HCT116 (cell line): ENCODE measurements around the gene DCHS1. TPM values are rescaled to one million over a fixed set of nuclear protein-coding genes. Genes with fewer than 3 reads are reported as not detected.

ENCODE experiments used
- ATAC-seq: fragments of 200-7000 bp; cut with Tn5 transposase; 2 replicates; pipeline ENCODE4 v1.9.1; 2020; ENCODE audit warnings: mild to moderate bottlenecking, moderate library complexity
- BruUV-seq: library from RNA; stranded (reverse); fragments of 400-500 nt; replicated peaks from 2 replicates; lab custom pipeline; 2021; lab: Mats Ljungman, UMichigan
- CTCF ChIA-PET: fragments of 300-600 bp; sonication (Branson Sonifier 250); formaldehyde crosslinking; loops from one replicate; lab custom pipeline; 2021; ENCODE audit warnings: antibody characterized with exemption; lab: Charles Lee
- POLR2A ChIA-PET: fragments of 300-600, 350-600 bp; sonication (Branson Sonifier 250); formaldehyde crosslinking; loops from one replicate; lab custom pipeline; 2021; ENCODE audit warnings: antibody characterized with exemption; lab: Charles Lee
- RAD21 ChIA-PET, 2 experiments: fragments of 300-600 bp; sonication (Branson Sonifier 250); formaldehyde crosslinking; loops; one replicate each; lab custom pipeline; 2023; ENCODE audit warnings: low total read pairs in 2 of 2; ENCODE audit not compliant: uncharacterized antibody in 2 of 2, unreplicated experiment in 2 of 2, low non-redundant PET in 1 of 2; lab: Charles Lee
- DNase-seq: peaks from one replicate; pipeline ENCODE4 v3.0.0-alpha.2; 2010; ENCODE audit warnings: low read depth, low spot score
- H2AFZ ChIP-seq: fragments of 200-600 bp; shearing (Covaris generic), sonication (generic); 2 replicates; pipeline ENCODE4 v1.6.1; 2017; ENCODE audit warnings: low read depth, mixed run types, mixed read lengths, antibody characterized with exemption, low read length; ENCODE audit not compliant: poor library complexity, severe bottlenecking
- H3K27ac ChIP-seq: 2 replicates; pipeline ENCODE4 v1.5.1; 2012; ENCODE audit warnings: low read depth, low read length
- H3K27me3 ChIP-seq: fragments of 200-600 bp; sonication (generic); 2 replicates; pipeline ENCODE4 v1.6.1; 2016; ENCODE audit warnings: mixed run types, low read length, mixed read lengths; ENCODE audit not compliant: insufficient read depth
- H3K36me3 ChIP-seq, 2 experiments: fragments of 200-500 bp in 1 of 2; fragments of 200-600 bp in 1 of 2; sonication (Bioruptor generic) in 1 of 2; sonication (generic) in 1 of 2; 2 replicates each; pipeline versions ENCODE4 v1.5.1 to v1.6.1; 2014 to 2016; ENCODE audit warnings: low read length in 2 of 2, inconsistent platforms in 1 of 2, mixed read lengths in 1 of 2, mixed run types in 1 of 2; ENCODE audit not compliant: insufficient read depth in 2 of 2, control insufficient read depth in 1 of 2
- H3K4me1 ChIP-seq, 2 experiments: fragments of 200-600 bp in 1 of 2; sonication (generic) in 1 of 2; 2 replicates each; pipeline versions ENCODE4 v1.5.1 to v1.6.1; 2012 to 2017; ENCODE audit warnings: low read length in 2 of 2, inconsistent platforms in 1 of 2, mild to moderate bottlenecking in 1 of 2, mixed read lengths in 1 of 2, mixed run types in 1 of 2, moderate library complexity in 1 of 2; ENCODE audit not compliant: insufficient read depth in 2 of 2, control insufficient read depth in 1 of 2
- H3K4me2 ChIP-seq: fragments of 200-600 bp; sonication (generic); 2 replicates; pipeline ENCODE4 v1.6.1; 2017; ENCODE audit warnings: mixed run types, low read length, mixed read lengths
- H3K4me3 ChIP-seq, 2 experiments: fragments of 200-600 bp in 1 of 2; sonication (generic) in 1 of 2; replicated peaks in 1 of 2; 2 replicates each; pipeline ENCODE4 v1.5.1; 2011 to 2016; ENCODE audit warnings: low read length in 2 of 2, control low read depth in 1 of 2, low read depth in 1 of 2, mild to moderate bottlenecking in 1 of 2, mixed read lengths in 1 of 2, mixed run types in 1 of 2
- H3K79me2 ChIP-seq: fragments of 200-600 bp; sonication (generic); 2 replicates; pipeline ENCODE4 v1.6.1; 2017; ENCODE audit warnings: mild to moderate bottlenecking, mixed run types, low read length, moderate library complexity, mixed read lengths; ENCODE audit not compliant: insufficient read depth
- H3K9ac ChIP-seq: fragments of 200-600 bp; sonication (generic); 2 replicates; pipeline ENCODE4 v1.6.1; 2016; ENCODE audit warnings: low read length, mixed read lengths
- H3K9me2 ChIP-seq: fragments of 200-600 bp; sonication (generic), shearing (Covaris generic); 2 replicates; pipeline ENCODE4 v1.6.1; 2017; ENCODE audit warnings: mixed run types, mild to moderate bottlenecking, moderate library complexity; ENCODE audit not compliant: insufficient read depth
- H3K9me3 ChIP-seq, 2 experiments: fragments of 200-500 bp in 1 of 2; fragments of 200-600 bp in 1 of 2; sonication (Bioruptor generic) in 1 of 2; sonication (generic) in 1 of 2; 2 replicates each; pipeline ENCODE4 v1.6.1; 2014 to 2017; ENCODE audit warnings: low read length in 2 of 2, mixed read lengths in 2 of 2, inconsistent platforms in 1 of 2, low read depth in 1 of 2, mild to moderate bottlenecking in 1 of 2, mixed run types in 1 of 2, moderate library complexity in 1 of 2; ENCODE audit not compliant: control insufficient read depth in 1 of 2, insufficient read depth in 1 of 2
- H4K20me1 ChIP-seq: fragments of 200-600 bp; sonication (generic), shearing (Covaris generic); 2 replicates; pipeline ENCODE4 v1.6.1; 2017; ENCODE audit warnings: mixed run types, mild to moderate bottlenecking, moderate library complexity; ENCODE audit not compliant: insufficient read depth
- CBX3 ChIP-seq: IDR thresholded peaks from 2 replicates; pipeline ENCODE4 v1.6.1; 2012; ENCODE audit warnings: low read depth
- CEBPB ChIP-seq: IDR thresholded peaks from 2 replicates; pipeline ENCODE4 v1.6.1; 2012; ENCODE audit warnings: low read depth
- EGR1 ChIP-seq: IDR thresholded peaks from 2 replicates; pipeline ENCODE4 v1.6.1; 2012; ENCODE audit warnings: low read depth
- EZH2 ChIP-seq: fragments of 200-600 bp; sonication (generic); IDR thresholded peaks from 2 replicates; pipeline ENCODE4 v1.6.1; 2017; ENCODE audit warnings: antibody characterized with exemption, mixed run types
- FOSL1 ChIP-seq: IDR thresholded peaks from 2 replicates; pipeline ENCODE4 v1.6.1; 2012; ENCODE audit warnings: low read depth
- JUND ChIP-seq: IDR thresholded peaks from 2 replicates; pipeline ENCODE4 v1.6.1; 2012
- POLR2A ChIP-seq: IDR thresholded peaks from 2 replicates; pipeline ENCODE4 v1.7.0; 2011; ENCODE audit warnings: borderline replicate concordance; ENCODE audit not compliant: insufficient read depth, insufficient read length; ENCODE audit errors: extremely low read depth
- POLR2AphosphoS5 ChIP-seq: IDR thresholded peaks from 2 replicates; pipeline ENCODE4 v1.6.1; 2011; ENCODE audit warnings: mild to moderate bottlenecking, low read depth, low read length, moderate library complexity
- SIN3A ChIP-seq: IDR thresholded peaks from 2 replicates; pipeline ENCODE4 v1.6.1; 2012; ENCODE audit warnings: low read depth
- SRF ChIP-seq: IDR thresholded peaks from 2 replicates; pipeline ENCODE4 v1.6.1; 2012; ENCODE audit warnings: low read depth
- YY1 ChIP-seq: IDR thresholded peaks from 2 replicates; pipeline ENCODE4 v1.6.1; 2011; ENCODE audit warnings: low read length, low read depth, moderate library complexity, mild to moderate bottlenecking; ENCODE audit not compliant: insufficient replicate concordance; ENCODE audit errors: extremely low read depth
- ZNF274 ChIP-seq: fragments of 200-500 bp; sonication (Bioruptor generic); IDR thresholded peaks from 2 replicates; pipeline ENCODE4 v1.6.1; 2014; ENCODE audit warnings: mild to moderate bottlenecking, low read depth, low read length, inconsistent platforms
- intact Hi-C: fragments of 100-400 bp; cut with micrococcal nuclease; formaldehyde crosslinking; loops from 2 replicates; pipeline ENCODE4 v1.10.0; 2022
- total RNA-seq: library from RNA; stranded (reverse); gene quantifications from one replicate; pipeline ENCODE4 v1.2.1, GENCODE V29; 2021; ENCODE audit not compliant: unreplicated experiment
- TF ChIP-seq, protein P1 (sequence below): IDR thresholded peaks from 2 replicates; pipeline ENCODE4 v1.6.1; 2012
- TF ChIP-seq, protein P2 (sequence below): IDR thresholded peaks from 2 replicates; pipeline ENCODE4 v1.6.1; 2011; ENCODE audit warnings: mild to moderate bottlenecking, low read length, moderate library complexity; ENCODE audit not compliant: insufficient replicate concordance; ENCODE audit errors: extremely low read depth

The DCHS1 gene
- total RNA-seq, 1 experiment from 2014 or later: 0.30 TPM

DNA sequence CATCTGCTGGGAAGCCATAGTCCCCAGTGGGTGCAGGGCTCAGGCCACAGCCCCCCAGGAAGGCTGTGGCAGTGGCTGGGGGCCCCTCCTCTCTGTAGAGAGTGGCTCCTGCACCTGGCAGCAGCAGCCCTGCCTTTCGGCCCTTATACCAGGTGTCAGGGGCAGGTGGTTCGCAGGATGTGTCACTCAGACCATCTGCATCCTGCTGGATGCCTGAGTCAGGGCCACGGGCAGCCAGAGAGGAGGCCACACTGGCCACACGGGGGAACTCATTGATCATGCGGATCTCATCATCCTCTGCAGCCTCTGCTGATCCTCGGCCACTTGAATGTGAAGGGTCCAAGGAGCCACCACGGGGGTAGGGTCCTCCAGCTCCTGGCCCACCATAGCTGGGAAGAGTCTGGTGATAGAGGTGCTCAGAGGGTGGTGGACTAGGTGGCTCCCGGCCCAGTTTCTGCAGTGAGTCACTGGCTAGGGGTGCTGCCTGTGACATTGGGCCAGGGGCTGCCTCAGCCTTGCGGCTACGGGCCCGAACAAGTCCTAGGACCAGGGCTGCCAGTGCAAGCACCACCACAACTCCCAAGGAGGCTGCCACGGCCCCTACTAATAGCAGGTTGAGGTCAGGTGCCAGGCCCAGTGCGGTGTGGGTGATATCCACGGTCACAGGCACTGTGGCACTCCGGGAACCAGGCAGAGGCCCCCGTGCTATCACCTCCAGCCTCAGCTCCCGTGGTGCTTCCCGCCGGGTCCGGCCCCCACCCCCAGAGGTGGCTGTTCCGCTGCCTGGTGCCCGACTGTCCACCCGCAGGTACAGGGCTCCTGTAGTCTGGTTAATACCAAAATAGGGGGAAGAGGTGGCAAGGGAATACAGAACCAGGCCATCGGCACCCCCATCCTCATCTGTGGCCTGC lies 33.1 kb downstream of the DCHS1 start:
- peaks cover 5 to 15% of the 10 kb centered on the region in 2 experiments; a peak in 3 of 4 replicates for H3K4me1 ChIP-seq
- no peaks in the 10 kb centered on the region for H3K9me2 ChIP-seq
- ChIA-PET CTCF (interaction anchor here (1.1 kb wide), 1 partner anchor 84 kb away, joined by 4 read pairs; no protein-coding TSS in a partner anchor), RAD21 (no interaction called here), POLR2A (interaction anchor here (1.1 kb wide), 1 partner anchor 11 kb away, joined by 4 read pairs; the partner anchor contains the start of gene TAF10)
- H3K36me3 ChIP-seq: no peaks in the 10 kb centered on the region
- no TSS peak for BruUV-seq
- H3K4me2 ChIP-seq: no peak overlapping the region
- no peak overlapping the region for H3K9ac ChIP-seq
- no peak overlapping the region for H2AFZ ChIP-seq
- H3K9me3 ChIP-seq: no peaks in the 10 kb centered on the region
- no peak overlapping the region for H3K4me3 ChIP-seq
- DNase-seq (no peak), ATAC-seq (no peak)
- no peaks in the 10 kb centered on the region for H3K27me3 ChIP-seq
- no peak for TF ChIP-seq POLR2AphosphoS5
- TF ChIP-seq SRF: no peak
- TF ChIP-seq CEBPB: no peak
- no peak for TF ChIP-seq EZH2
- no peak for TF ChIP-seq CBX3
- TF ChIP-seq, protein P1, sequence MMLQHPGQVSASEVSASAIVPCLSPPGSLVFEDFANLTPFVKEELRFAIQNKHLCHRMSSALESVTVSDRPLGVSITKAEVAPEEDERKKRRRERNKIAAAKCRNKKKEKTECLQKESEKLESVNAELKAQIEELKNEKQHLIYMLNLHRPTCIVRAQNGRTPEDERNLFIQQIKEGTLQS: no peak
- no peak for TF ChIP-seq YY1
- peaks cover 11% of the 10 kb centered on the region; the same call in 1 of the 2 replicates for H3K79me2 ChIP-seq
- intact Hi-C loops: no loop called here
- no peak overlapping the region for H3K27ac ChIP-seq
- no peaks in the 10 kb centered on the region for H4K20me1 ChIP-seq

DNA sequence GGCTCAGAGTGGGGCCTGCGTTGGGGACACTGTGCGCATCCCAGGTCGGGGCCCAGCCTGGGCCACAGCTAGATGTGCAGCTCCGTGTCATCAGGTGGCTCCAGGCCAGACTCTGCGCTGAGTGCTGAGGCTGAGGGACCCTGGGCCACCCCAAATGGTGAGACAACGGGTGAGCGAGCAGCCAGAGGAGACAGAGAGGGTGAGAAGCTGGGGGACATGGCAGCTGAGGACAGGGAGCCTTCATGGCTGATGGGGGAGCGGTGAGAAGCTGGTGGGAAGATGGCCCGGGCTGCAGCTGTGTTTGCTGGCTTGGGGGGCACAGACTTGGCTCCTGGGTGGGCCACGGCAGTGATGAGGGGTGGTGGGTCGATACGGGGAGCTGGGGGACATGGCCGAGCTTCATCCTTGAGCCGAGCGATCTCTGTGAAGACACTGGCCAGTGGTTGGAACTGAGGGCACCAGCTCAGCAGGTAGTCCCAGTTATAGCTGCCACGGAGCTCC lies 33.8 kb downstream of the DCHS1 start:
- no peaks in the 10 kb centered on the region for H3K9me2 ChIP-seq
- no peak overlapping the region for H2AFZ ChIP-seq
- H3K4me1 ChIP-seq: peaks cover 5 to 15% of the 10 kb centered on the region in 2 experiments; a peak in 3 of 4 replicates
- intact Hi-C loops: no loop called here
- no peak for DNase-seq
- H3K4me3 ChIP-seq: no peak overlapping the region
- CTCF ChIA-PET: interaction anchor here (1.1 kb wide), 1 partner anchor 84 kb away, joined by 4 read pairs; no protein-coding TSS in a partner anchor
- H3K79me2 ChIP-seq: peaks cover 11% of the 10 kb centered on the region; the same call in 1 of the 2 replicates
- BruUV-seq: no TSS peak
- POLR2A ChIA-PET: interaction anchor here (1.1 kb wide), 1 partner anchor 10 kb away, joined by 4 read pairs; the partner anchor contains the start of gene TAF10
- no peak for ATAC-seq
- H3K36me3 ChIP-seq: no peaks in the 10 kb centered on the region
- no peak overlapping the region for H3K4me2 ChIP-seq
- H4K20me1 ChIP-seq: no peaks in the 10 kb centered on the region
- H3K9ac ChIP-seq: no peak overlapping the region
- no peaks in the 10 kb centered on the region for H3K27me3 ChIP-seq
- RAD21 ChIA-PET: no interaction called here
- no peak overlapping the region for H3K27ac ChIP-seq
- no peaks in the 10 kb centered on the region for H3K9me3 ChIP-seq
- TF ChIP-seq, protein P1: no peak
- TF ChIP-seq CBX3 (no peak), EZH2 (no peak), EGR1 (no peak), ZNF274 (no peak), FOSL1 (no peak), JUND (no peak), SIN3A (no peak), YY1 (no peak), POLR2A (no peak)
- TF ChIP-seq, protein P2, sequence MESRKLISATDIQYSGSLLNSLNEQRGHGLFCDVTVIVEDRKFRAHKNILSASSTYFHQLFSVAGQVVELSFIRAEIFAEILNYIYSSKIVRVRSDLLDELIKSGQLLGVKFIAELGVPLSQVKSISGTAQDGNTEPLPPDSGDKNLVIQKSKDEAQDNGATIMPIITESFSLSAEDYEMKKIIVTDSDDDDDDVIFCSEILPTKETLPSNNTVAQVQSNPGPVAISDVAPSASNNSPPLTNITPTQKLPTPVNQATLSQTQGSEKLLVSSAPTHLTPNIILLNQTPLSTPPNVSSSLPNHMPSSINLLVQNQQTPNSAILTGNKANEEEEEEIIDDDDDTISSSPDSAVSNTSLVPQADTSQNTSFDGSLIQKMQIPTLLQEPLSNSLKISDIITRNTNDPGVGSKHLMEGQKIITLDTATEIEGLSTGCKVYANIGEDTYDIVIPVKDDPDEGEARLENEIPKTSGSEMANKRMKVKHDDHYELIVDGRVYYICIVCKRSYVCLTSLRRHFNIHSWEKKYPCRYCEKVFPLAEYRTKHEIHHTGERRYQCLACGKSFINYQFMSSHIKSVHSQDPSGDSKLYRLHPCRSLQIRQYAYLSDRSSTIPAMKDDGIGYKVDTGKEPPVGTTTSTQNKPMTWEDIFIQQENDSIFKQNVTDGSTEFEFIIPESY: no peak
